Mucosa of stomach (tissue), 1 donor: ENCODE measurements around the gene C16orf78.

Source experiments
- H3K27me3 ChIP-seq: one replicate; pipeline ENCODE4 v1.7.0; 2013; ENCODE audit warnings: mild to moderate bottlenecking, low read length; ENCODE audit not compliant: control insufficient read depth, insufficient read depth
- H3K36me3 ChIP-seq: one replicate; pipeline ENCODE4 v1.7.0; 2013; ENCODE audit warnings: low read length; ENCODE audit not compliant: control insufficient read depth, insufficient read depth
- H3K4me1 ChIP-seq: one replicate; pipeline ENCODE4 v1.7.0; 2013; ENCODE audit warnings: mild to moderate bottlenecking, low read length; ENCODE audit not compliant: control insufficient read depth, insufficient read depth
- H3K4me3 ChIP-seq: one replicate; pipeline ENCODE4 v1.7.0; 2013; ENCODE audit warnings: low read length
- H3K9ac ChIP-seq: one replicate; pipeline ENCODE4 v1.7.0; 2013; ENCODE audit warnings: mild to moderate bottlenecking, low read length, moderate library complexity
- H3K9me3 ChIP-seq: one replicate; pipeline ENCODE4 v1.7.0; 2013; ENCODE audit warnings: mild to moderate bottlenecking, low read length, moderate library complexity; ENCODE audit not compliant: control insufficient read depth
- donor health status: Pancreatic carcinoma.

The C16orf78 gene

GRCh38 chr16:49405530-49405929, 31.9 kb downstream of the C16orf78 start:
- Histone ChIP-seq H3K4me3 (no peak overlapping the region), H3K36me3 (no peaks in the 10 kb centered on the region), H3K9ac (no peak overlapping the region), H3K9me3 (no peaks in the 10 kb centered on the region), H3K27me3 (no peaks in the 10 kb centered on the region), H3K4me1 (no peaks in the 10 kb centered on the region)

DNA sequence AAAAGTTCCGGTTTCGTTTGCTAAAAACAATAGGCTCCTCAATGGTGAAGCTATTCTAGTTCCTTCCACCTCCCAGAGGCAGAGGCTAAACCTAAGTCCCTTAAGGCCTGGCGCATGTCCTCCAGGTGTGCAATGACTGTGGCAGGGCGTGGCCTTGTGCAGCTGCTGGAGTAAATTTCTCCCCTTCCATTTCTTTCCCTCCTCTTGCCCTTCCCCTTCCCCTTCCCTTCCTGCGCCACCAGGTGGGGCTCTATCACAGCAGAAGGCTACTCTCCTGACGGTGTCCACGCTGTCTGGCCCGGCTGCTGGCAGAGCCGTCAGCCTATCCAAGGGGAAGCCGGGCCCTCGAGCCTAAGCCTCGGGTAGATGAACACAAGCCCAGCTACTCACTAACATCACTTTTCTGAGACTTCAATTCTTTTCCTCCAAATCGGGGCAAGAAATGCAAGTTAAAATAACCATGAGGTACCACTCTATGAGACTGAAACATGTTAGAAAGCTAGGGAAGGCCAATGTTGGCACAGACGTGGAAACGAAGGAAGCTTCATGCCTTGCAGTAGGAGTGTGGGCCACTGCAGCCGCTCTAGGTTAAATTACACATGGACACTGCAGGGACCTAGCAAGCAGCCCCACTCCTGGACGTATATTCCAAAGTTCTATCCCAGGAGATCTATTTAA, 34.4 kb downstream of the C16orf78 start:
- Histone ChIP-seq H3K36me3 (no peaks in the 10 kb centered on the region), H3K9me3 (no peaks in the 10 kb centered on the region), H3K4me3 (no peak overlapping the region), H3K27me3 (no peaks in the 10 kb centered on the region), H3K9ac (no peak overlapping the region), H3K4me1 (no peaks in the 10 kb centered on the region)

DNA sequence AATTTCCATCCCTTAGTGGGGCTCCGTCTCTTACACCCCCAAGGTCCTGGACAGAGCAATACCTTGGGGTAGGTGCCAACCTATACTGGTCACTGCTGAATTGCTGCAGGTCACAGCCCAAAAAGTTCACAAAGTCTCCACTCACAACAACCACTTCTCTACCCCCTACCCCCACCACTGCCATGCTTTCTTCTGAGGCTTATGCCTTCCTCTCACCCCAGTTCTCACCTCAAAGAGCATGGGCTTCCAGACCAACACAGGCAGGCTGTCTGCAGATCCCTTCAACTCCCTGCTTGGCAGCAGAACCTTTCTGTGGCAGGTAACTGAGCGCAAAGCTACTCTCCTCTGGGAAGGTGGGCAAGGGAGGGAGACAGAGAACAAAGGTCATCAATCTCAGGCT, 35.5 kb downstream of the C16orf78 start:
- no peaks in the 10 kb centered on the region for H3K9me3 ChIP-seq
- H3K36me3 ChIP-seq, result no peaks in the 10 kb centered on the region
- H3K4me3 ChIP-seq, result no peak overlapping the region
- no peak overlapping the region for H3K9ac ChIP-seq
- H3K4me1 ChIP-seq, result no peaks in the 10 kb centered on the region
- no peaks in the 10 kb centered on the region for H3K27me3 ChIP-seq

- H3K9ac ChIP-seq, result no peak overlapping the region
- no peaks in the 10 kb centered on the region for H3K9me3 ChIP-seq
- H3K4me1 ChIP-seq, result no peaks in the 10 kb centered on the region
- H3K4me3 ChIP-seq, result no peak overlapping the region
- no peaks in the 10 kb centered on the region for H3K27me3 ChIP-seq
- no peaks in the 10 kb centered on the region for H3K36me3 ChIP-seq
Observed at GRCh38 chr16:49410226-49410625, 36.6 kb downstream of the C16orf78 start.

GRCh38 chr16:49411121-49411970, 37.7 kb downstream of the C16orf78 start:
- H3K9ac ChIP-seq, result no peak overlapping the region
- H3K4me1 ChIP-seq, result no peaks in the 10 kb centered on the region
- H3K9me3 ChIP-seq, result no peaks in the 10 kb centered on the region
- no peaks in the 10 kb centered on the region for H3K36me3 ChIP-seq
- H3K4me3 ChIP-seq, result no peak overlapping the region
- H3K27me3 ChIP-seq, result no peaks in the 10 kb centered on the region

- H3K9ac ChIP-seq, result no peak overlapping the region
- H3K4me3 ChIP-seq, result no peak overlapping the region
- no peaks in the 10 kb centered on the region for H3K27me3 ChIP-seq
- H3K4me1 ChIP-seq, result no peaks in the 10 kb centered on the region
- H3K9me3 ChIP-seq, result no peaks in the 10 kb centered on the region
- no peaks in the 10 kb centered on the region for H3K36me3 ChIP-seq
Observed at GRCh38 chr16:49414671-49415070, 41.1 kb downstream of the C16orf78 start.

DNA sequence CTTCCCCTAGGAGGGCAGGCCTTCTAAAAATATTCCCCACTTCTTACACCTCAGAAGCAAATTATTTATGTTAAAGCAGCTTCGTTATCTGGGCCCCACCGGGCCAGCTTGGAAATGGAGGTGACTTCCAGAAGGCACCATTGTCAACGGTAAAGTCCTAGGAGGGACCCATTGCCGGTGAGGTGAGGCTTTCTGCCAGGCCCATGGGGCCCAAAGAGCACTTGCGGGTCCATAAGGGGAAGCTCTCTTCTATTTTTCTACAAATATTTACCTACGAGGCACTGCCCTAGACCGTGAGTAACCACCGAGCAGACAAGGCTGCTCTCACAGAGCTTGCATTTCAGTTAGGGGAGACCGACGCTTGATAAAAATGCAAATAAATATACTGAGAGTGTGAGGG, 41.5 kb downstream of the C16orf78 start:
- H3K4me1 ChIP-seq, result no peaks in the 10 kb centered on the region
- no peak overlapping the region for H3K9ac ChIP-seq
- no peak overlapping the region for H3K4me3 ChIP-seq
- H3K9me3 ChIP-seq, result no peaks in the 10 kb centered on the region
- H3K36me3 ChIP-seq, result no peaks in the 10 kb centered on the region
- H3K27me3 ChIP-seq, result no peaks in the 10 kb centered on the region

DNA sequence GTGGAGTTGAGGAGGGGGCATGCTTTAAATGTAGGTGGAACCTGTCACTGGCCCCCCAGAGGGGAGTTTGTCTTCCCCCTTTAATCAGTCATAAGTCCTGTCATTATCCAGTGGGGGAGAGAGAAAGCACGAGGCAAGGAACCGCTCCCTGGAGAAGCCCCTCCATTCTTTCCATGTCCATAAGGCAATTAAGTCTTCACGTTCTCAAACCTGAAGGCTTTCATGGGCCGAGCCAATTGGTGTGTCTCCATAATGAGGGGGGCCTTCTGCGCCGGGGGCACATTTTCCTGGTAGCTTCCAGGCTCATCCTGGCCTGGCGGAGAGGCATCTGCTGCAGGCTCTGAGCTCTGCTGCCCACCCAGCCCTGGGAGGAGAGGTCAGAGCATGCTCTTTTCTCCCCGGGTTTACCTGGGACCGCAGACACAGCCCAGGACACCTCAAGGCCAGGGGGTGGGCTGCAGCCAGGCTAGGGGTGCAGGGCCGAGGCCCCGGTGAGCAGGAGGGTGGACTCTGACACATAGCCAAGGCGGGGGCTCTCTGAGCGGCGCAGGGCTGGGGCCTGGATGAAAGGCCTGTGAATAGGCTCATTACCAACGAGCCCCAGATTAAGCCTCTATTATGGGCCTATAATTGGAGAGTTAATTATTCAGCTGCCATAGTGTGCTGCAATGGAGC, 42.5 kb downstream of the C16orf78 start:
- Histone ChIP-seq H3K4me3 (no peak overlapping the region), H3K27me3 (no peaks in the 10 kb centered on the region), H3K9me3 (no peaks in the 10 kb centered on the region), H3K4me1 (no peaks in the 10 kb centered on the region), H3K36me3 (no peaks in the 10 kb centered on the region), H3K9ac (no peak overlapping the region)

DNA sequence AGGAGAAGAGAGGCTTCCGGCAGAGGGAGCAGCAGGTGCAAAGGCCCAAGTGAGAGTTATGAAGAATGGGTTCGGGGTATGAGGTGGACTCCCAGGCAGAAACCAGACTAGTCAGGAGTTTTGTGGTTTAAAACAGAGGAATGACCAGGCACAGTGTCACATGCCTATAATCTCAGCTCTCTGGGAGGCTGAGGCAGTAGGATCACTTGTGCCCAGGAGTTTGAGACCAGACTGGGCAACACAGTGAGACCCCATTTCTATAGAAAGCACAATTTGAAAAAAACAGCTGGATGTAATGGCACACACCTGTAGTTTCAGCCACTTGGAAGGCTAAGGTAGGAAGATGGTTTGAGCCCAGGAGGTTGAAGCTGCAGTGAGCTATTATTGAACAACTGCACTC, 43.8 kb downstream of the C16orf78 start:
- Histone ChIP-seq H3K9ac (no peak overlapping the region), H3K36me3 (no peaks in the 10 kb centered on the region), H3K9me3 (no peaks in the 10 kb centered on the region), H3K4me1 (no peaks in the 10 kb centered on the region), H3K4me3 (no peak overlapping the region), H3K27me3 (no peaks in the 10 kb centered on the region)

DNA sequence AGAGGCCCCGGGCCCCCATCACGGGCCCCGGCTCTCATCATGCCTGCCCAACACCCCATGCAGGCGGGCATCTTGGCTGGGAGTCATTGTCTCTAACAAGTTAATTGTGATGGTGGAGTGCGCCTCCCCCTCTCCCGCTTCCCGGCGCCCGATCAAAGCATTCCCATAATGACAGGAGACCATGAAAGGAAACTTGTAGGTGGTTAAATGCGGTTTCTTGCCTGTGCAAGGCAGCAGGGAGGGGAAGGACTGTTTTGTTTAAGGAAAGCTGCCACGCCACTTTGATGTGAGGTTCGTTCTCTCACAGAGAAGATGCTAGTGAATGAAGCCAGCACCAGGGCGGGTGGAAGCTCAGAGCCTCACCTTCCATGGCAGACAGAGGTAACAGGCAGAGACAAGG, 45.4 kb downstream of the C16orf78 start:
- H3K4me3 ChIP-seq, result no peak overlapping the region
- no peaks in the 10 kb centered on the region for H3K36me3 ChIP-seq
- H3K27me3 ChIP-seq, result no peaks in the 10 kb centered on the region
- H3K9ac ChIP-seq, result no peak overlapping the region
- H3K4me1 ChIP-seq, result no peaks in the 10 kb centered on the region
- H3K9me3 ChIP-seq, result no peaks in the 10 kb centered on the region

GRCh38 chr16:49419862-49420261, 46.3 kb downstream of the C16orf78 start:
- Histone ChIP-seq H3K4me3 (no peak overlapping the region), H3K9me3 (no peaks in the 10 kb centered on the region), H3K4me1 (no peaks in the 10 kb centered on the region), H3K9ac (no peak overlapping the region), H3K27me3 (no peaks in the 10 kb centered on the region), H3K36me3 (no peaks in the 10 kb centered on the region)

DNA sequence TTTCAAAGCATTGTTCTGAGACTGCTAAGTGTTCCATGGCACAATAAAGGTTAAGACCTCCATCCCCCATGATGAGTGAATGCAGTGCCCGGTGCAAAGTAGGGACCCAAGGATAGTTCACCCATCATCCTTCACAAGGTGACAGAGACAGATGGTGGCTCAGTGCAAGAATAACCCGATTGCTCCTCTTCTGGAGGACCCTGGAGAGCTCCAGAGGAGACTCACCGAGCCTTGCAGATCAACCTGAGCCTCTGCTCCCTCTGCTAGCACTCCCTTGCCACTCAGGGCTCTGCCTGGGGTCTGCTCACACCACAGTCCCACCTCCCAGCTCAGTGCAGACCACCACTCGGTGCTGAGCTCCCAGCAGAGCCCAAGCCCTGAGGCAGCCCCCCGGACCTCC, 49.3 kb downstream of the C16orf78 start:
- Histone ChIP-seq H3K27me3 (no peaks in the 10 kb centered on the region), H3K9ac (no peak overlapping the region)

More for the DNA sequence above, 49.3 kb downstream of the C16orf78 start:
- Histone ChIP-seq H3K9me3 (no peaks in the 10 kb centered on the region), H3K4me1 (no peaks in the 10 kb centered on the region), H3K4me3 (no peak overlapping the region), H3K36me3 (no peaks in the 10 kb centered on the region)
